ENCODE measurements around the gene HS6ST3. TPM values are rescaled to one million over a fixed set of nuclear protein-coding genes. Genes with fewer than 3 reads are reported as not detected.
A peak's percentile ranks its signal among the peaks of the same experiment; 100 is the strongest.

Gene HS6ST3
- total and polyA plus RNA-seq, 8 donors, result 0.03 to 0.15 (median 0.10) TPM

DNA sequence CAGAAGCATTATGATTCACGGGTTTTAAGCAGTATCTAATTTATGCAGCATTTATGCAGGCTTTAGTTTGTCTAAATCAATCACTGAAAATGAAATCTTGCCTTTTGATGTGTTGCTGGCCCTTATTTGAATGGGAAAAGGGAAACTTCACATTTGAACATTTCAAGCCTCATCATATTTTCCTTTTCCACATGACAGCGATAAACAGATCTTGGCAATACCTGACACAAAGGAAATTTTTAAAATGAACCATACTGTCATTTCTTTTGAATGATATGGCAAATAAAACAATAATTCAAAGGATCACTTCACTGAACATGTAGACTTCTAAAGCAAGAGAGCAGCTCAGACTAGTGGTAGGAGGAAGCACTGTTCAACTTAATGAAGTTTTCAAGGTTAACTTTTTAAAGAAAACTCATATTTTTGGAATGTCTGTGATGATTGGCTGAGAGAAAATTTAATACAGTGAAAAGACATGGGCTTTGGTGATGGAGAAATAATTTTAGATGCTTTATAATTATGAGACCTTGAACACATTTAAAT lies 706.3 kb downstream of the HS6ST3 start:
- H3K27ac ChIP-seq, result no peak overlapping the region
- no peak for ATAC-seq
- no peaks in the 10 kb centered on the region for H3K27me3 ChIP-seq
- DNase-seq, result no peak
- no peak overlapping the region for H3K4me3 ChIP-seq
- TF ChIP-seq, protein P1, sequence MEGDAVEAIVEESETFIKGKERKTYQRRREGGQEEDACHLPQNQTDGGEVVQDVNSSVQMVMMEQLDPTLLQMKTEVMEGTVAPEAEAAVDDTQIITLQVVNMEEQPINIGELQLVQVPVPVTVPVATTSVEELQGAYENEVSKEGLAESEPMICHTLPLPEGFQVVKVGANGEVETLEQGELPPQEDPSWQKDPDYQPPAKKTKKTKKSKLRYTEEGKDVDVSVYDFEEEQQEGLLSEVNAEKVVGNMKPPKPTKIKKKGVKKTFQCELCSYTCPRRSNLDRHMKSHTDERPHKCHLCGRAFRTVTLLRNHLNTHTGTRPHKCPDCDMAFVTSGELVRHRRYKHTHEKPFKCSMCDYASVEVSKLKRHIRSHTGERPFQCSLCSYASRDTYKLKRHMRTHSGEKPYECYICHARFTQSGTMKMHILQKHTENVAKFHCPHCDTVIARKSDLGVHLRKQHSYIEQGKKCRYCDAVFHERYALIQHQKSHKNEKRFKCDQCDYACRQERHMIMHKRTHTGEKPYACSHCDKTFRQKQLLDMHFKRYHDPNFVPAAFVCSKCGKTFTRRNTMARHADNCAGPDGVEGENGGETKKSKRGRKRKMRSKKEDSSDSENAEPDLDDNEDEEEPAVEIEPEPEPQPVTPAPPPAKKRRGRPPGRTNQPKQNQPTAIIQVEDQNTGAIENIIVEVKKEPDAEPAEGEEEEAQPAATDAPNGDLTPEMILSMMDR (IDR thresholded peaks at IDR 0.05), result no peak
- H3K4me1 ChIP-seq, result no peaks in the 10 kb centered on the region
- H3K9me3 ChIP-seq, result no peaks in the 10 kb centered on the region
- intact Hi-C loops (cut with DNase I), result no loop called here
- H3K36me3 ChIP-seq, result no peaks in the 10 kb centered on the region

DNA sequence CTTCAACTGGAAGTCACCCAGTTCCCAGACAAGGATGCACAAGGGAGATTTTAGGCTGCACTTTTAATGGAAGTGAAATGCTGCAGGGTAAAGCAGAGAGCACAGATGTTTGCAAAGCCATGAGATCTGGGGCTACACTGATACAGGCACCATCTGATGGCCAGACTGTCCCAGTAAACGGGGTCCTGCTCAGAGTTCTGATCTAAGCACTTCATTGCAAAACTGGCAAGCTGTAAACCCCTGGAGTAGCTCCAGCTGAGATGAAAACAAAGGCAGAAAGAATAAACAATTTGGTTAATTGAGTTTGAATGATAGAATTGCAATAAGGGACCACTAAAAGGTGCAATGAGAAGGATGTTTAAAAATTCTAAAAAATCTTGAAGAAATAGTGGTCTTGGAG lies 707.2 kb downstream of the HS6ST3 start:
- TF ChIP-seq, protein P1 (IDR thresholded peaks at IDR 0.05), result no peak
- DNase-seq (peak in 1 of 4 donors; percentile 7), ATAC-seq (no peak)
- intact Hi-C loops (cut with DNase I), result no loop called here
- Histone ChIP-seq H3K9me3 (no peaks in the 10 kb centered on the region), H3K4me3 (no peak overlapping the region), H3K27ac (no peak overlapping the region), H3K36me3 (no peaks in the 10 kb centered on the region), H3K27me3 (no peaks in the 10 kb centered on the region), H3K4me1 (no peaks in the 10 kb centered on the region)

DNA sequence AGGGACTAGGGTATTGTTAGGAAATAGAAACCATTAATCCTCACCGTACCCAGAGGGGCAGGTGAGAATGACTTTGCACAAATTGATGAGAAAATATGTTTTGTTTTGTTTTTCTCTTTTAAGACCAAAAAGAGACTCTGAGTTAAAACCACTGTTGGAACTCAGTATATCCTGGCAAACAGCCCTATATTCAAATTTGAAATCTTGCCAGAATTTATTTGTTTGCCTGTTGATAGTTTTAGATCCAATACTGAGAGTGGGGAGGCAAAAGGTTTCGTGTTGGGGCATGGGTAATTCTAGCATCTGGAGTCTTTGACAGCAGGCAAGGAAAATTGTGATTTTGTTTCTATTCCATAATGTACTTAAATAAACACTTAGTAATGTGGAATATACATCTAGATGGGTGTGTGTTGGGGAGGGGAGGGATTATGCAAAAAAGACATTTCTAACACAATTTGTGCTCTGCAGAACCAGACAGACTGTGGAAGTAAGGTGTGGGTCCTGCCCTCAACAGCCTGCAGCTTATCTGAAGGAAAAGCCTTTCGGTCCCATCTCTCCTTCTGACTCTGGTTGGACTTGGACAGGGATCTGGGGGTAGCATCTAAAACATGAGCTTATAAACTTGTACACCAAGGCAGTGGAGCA lies 713.7 kb downstream of the HS6ST3 start:
- TF ChIP-seq, protein P1 (IDR thresholded peaks at IDR 0.05), result no peak
- DNase-seq, result no peak
- no peaks in the 10 kb centered on the region for H3K9me3 ChIP-seq
- intact Hi-C loops (cut with DNase I), result no loop called here
- H3K27ac ChIP-seq, result no peak overlapping the region
- H3K4me1 ChIP-seq, result no peaks in the 10 kb centered on the region
- no peaks in the 10 kb centered on the region for H3K36me3 ChIP-seq
- no peak overlapping the region for H3K4me3 ChIP-seq
- no peaks in the 10 kb centered on the region for H3K27me3 ChIP-seq
- ATAC-seq, result no peak

DNA sequence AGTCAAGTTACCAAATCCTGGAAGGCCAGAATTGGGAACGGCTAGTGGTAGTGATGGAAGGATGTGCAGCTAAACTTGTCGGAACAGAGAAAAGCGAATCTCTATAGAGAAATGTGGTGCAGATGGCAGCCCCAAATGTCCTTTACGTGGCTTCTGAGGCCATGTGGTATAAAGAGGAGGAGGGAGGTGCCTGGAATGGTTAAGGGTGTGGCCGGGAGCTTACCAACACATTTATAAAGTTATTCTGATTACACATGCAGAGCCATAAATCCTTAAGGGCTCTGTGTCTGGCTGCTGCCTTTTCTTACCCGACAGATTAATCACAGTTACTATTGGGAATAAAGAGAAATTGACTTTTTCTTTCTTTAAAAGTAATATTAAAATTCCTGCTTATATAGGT lies 714.3 kb downstream of the HS6ST3 start:
- DNase-seq, result no peak
- Histone ChIP-seq H3K36me3 (no peaks in the 10 kb centered on the region), H3K27ac (no peak overlapping the region), H3K4me3 (no peak overlapping the region), H3K27me3 (no peaks in the 10 kb centered on the region), H3K9me3 (no peaks in the 10 kb centered on the region), H3K4me1 (no peaks in the 10 kb centered on the region)
- TF ChIP-seq, protein P1 (IDR thresholded peaks at IDR 0.05), result no peak
- no peak for ATAC-seq
- intact Hi-C loops (cut with DNase I), result no loop called here

DNA sequence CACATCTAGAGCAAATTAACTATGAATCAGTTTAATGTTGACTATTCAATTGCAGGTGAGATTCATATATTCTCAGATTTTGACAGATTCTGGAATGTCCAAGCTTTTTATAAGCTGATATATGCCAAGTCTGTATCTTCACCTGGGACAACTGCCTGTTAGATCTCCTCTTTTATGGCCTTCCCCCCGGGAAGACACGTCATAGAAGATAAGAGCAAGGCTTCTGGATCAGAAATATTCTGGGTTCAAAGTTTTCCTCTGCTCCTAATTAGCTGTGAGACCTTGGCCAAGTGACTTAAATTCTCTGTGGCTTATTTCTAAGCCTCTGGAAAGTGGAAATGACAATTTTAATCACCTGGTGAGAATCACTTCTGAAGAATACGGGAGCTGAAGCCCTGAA lies 716.8 kb downstream of the HS6ST3 start:
- Histone ChIP-seq H3K27ac (no peak overlapping the region), H3K27me3 (no peaks in the 10 kb centered on the region), H3K9me3 (no peaks in the 10 kb centered on the region), H3K4me3 (no peak overlapping the region), H3K4me1 (no peaks in the 10 kb centered on the region), H3K36me3 (no peaks in the 10 kb centered on the region)
- intact Hi-C loops (cut with DNase I), result no loop called here
- DNase-seq, result no peak
- ATAC-seq, result no peak
- TF ChIP-seq, protein P1 (IDR thresholded peaks at IDR 0.05), result no peak
